HepG2 (cell line): ENCODE data around the gene SHLD1. TPM values are rescaled to one million over a fixed set of nuclear protein-coding genes. Genes with fewer than 3 reads are reported as not detected.

Experiments
- ATAC-seq: fragments of 200-7000 bp; cut with Tn5 transposase; 3 replicates; pipeline ENCODE4 v1.9.1; 2020; ENCODE audit warnings: mild to moderate bottlenecking, moderate library complexity
- BruUV-seq: library from RNA; stranded (reverse); fragments of 400-500 nt; replicated peaks from 2 replicates; lab custom pipeline; 2021; lab: Mats Ljungman, UMichigan
- CTCF ChIA-PET: fragments of 300-600 bp; formaldehyde crosslinking; extraction: SDS; loops from one replicate; lab custom pipeline; 2021; ENCODE audit warnings: low total read pairs, inconsistent platforms, low intra/inter-chr PET ratio; lab: Yijun Ruan, JAX
- POLR2A ChIA-PET: fragments of 350-600 bp; sonication (Branson Sonifier 250); formaldehyde crosslinking; loops from one replicate; lab custom pipeline; 2020; ENCODE audit warnings: antibody characterized with exemption, inconsistent platforms; lab: Yijun Ruan, JAX
- DNase-seq: peaks from one replicate; pipeline ENCODE4 v3.0.0-alpha.2; 2015; ENCODE audit warnings: low spot score
- FAIRE-seq: peaks from 3 replicates; lab custom pipeline; 2011; peaks lifted over from hg19 to GRCh38; lab: Jason Lieb, UNC
- H2AFZ ChIP-seq: one replicate; pipeline ENCODE4 v1.6.1; 2011; ENCODE audit warnings: low read length, inconsistent platforms
- H3K27ac ChIP-seq: fragments of 300-600 bp; 3 replicates; pipeline ENCODE4 v1.8.0; 2011; ENCODE audit warnings: mixed run types, mild to moderate bottlenecking, mixed read lengths, low read length, inconsistent platforms; ENCODE audit not compliant: insufficient read depth; ENCODE audit errors: extremely low read length
- H3K27me3 ChIP-seq, 2 experiments: fragments of 200-600 bp in 1 of 2; 2 replicates in 1 of 2; 3 replicates in 1 of 2; pipeline versions ENCODE4 v1.6.0 to v1.8.0; 2011; ENCODE audit warnings: low read length in 2 of 2, mild to moderate bottlenecking in 2 of 2, moderate library complexity in 2 of 2, inconsistent platforms in 1 of 2; ENCODE audit not compliant: insufficient read depth in 2 of 2, control insufficient read depth in 1 of 2
- H3K36me3 ChIP-seq, 2 experiments: fragments of 200-600 bp in 1 of 2; replicated peaks in 1 of 2; 2 replicates in 1 of 2; 3 replicates in 1 of 2; pipeline versions ENCODE4 v1.5.1 to v1.8.0; 2011; ENCODE audit warnings: low read length in 2 of 2, inconsistent platforms in 1 of 2; ENCODE audit not compliant: insufficient read depth in 2 of 2, control insufficient read depth in 1 of 2
- H3K4me1 ChIP-seq: 2 replicates; pipeline ENCODE4 v1.5.1; 2012; ENCODE audit warnings: low read length, inconsistent platforms; ENCODE audit not compliant: insufficient read depth
- H3K4me2 ChIP-seq: 2 replicates; pipeline ENCODE4 v1.6.0; 2011; ENCODE audit warnings: low read depth, low read length, inconsistent platforms
- H3K4me3 ChIP-seq, 3 experiments: fragments of 200-600 bp in 1 of 3; sonication (generic), shearing (Covaris generic) in 1 of 3; replicated peaks in 1 of 3; 2 replicates each; pipeline ENCODE4 v1.5.1; 2011 to 2016; ENCODE audit warnings: low read length in 3 of 3, inconsistent platforms in 2 of 3, low read depth in 2 of 3, mild to moderate bottlenecking in 2 of 3, control low read depth in 1 of 3, mixed read lengths in 1 of 3; ENCODE audit not compliant: insufficient read depth in 1 of 3
- H3K79me2 ChIP-seq: one replicate; pipeline ENCODE4 v1.6.1; 2011; ENCODE audit warnings: low read length, inconsistent platforms; ENCODE audit not compliant: insufficient read depth
- H3K9ac ChIP-seq: 2 replicates; pipeline ENCODE4 v1.6.0; 2011; ENCODE audit warnings: mild to moderate bottlenecking, low read depth, low read length, inconsistent platforms; ENCODE audit not compliant: insufficient read depth
- H3K9me3 ChIP-seq: 2 replicates; pipeline ENCODE4 v1.5.1; 2012; ENCODE audit warnings: mild to moderate bottlenecking, low read length
- H4K20me1 ChIP-seq: 2 replicates; pipeline ENCODE4 v1.6.0; 2011; ENCODE audit warnings: inconsistent platforms, mild to moderate bottlenecking, low read length, moderate library complexity; ENCODE audit not compliant: insufficient read depth
- GABPB1 ChIP-seq: IDR thresholded peaks from 2 replicates; pipeline ENCODE4 v1.6.1; 2016; ENCODE audit warnings: mild to moderate bottlenecking, missing genetic modification reagents, moderate library complexity, missing compliant biosample characterization
- HMG20B ChIP-seq: conservative IDR thresholded peaks from 2 replicates; pipeline ENCODE4 v1.6.1; 2016; ENCODE audit warnings: missing genetic modification reagents, missing compliant biosample characterization
- IRX3 ChIP-seq: sonication (generic); formaldehyde crosslinking; IDR thresholded peaks from 2 replicates; pipeline ENCODE4 v1.8.1; 2023; ENCODE audit warnings: mild to moderate bottlenecking, low read depth, missing genetic modification reagents, borderline replicate concordance
- JDP2 ChIP-seq: sonication (generic); formaldehyde crosslinking; IDR thresholded peaks from 2 replicates; pipeline ENCODE4 v1.8.1; 2022; ENCODE audit warnings: missing genetic modification reagents, borderline replicate concordance
- KLF11 ChIP-seq: IDR thresholded peaks from 2 replicates; pipeline ENCODE4 v1.6.1; 2016; ENCODE audit warnings: missing compliant biosample characterization
- MYPOP ChIP-seq: sonication (generic); formaldehyde crosslinking; IDR thresholded peaks from 2 replicates; pipeline ENCODE4 v1.8.1; 2023; ENCODE audit warnings: mild to moderate bottlenecking, moderate library complexity, missing genetic modification reagents
- NCOA1 ChIP-seq: sonication (generic); formaldehyde crosslinking; IDR thresholded peaks from 2 replicates; pipeline ENCODE4 v1.9.0; 2021; ENCODE audit warnings: missing genetic modification reagents
- NFYC ChIP-seq: IDR thresholded peaks from 2 replicates; pipeline ENCODE4 v1.6.1; 2016; ENCODE audit warnings: missing genetic modification reagents, missing compliant biosample characterization
- NR0B2 ChIP-seq: sonication (generic); formaldehyde crosslinking; IDR thresholded peaks from 2 replicates; pipeline ENCODE4 v1.4.0; 2020; ENCODE audit warnings: mild to moderate bottlenecking, missing genetic modification reagents
- STAG1 ChIP-seq: sonication (generic); formaldehyde crosslinking; IDR thresholded peaks from 2 replicates; pipeline ENCODE4 v1.4.0; 2020; ENCODE audit warnings: missing genetic modification reagents
- ZNF382 ChIP-seq: sonication (generic); formaldehyde crosslinking; IDR thresholded peaks from 2 replicates; pipeline ENCODE4 v1.5.0; 2020; ENCODE audit warnings: missing genetic modification reagents, mild to moderate bottlenecking, borderline replicate concordance
- ZNF644 ChIP-seq: IDR thresholded peaks from 2 replicates; pipeline ENCODE4 v1.6.1; 2016; ENCODE audit warnings: low read depth
- WGBS: methylation state at CpG from one replicate; pipeline ENCODE4 v1.1.6; 2017; ENCODE audit warnings: low lambda C conversion rate; 5-methylcytosine and 5-hydroxymethylcytosine counted together
- in situ Hi-C: cut with HindIII; loops from 2 replicates; pipeline ENCODE4 v1.10.0; 2017; ENCODE audit warnings: low pct_unique_long_range_greater_than_20kb; ENCODE audit not compliant: extremely low pct_ligation_motif_present
- intact Hi-C: fragments of 100-400 bp; cut with micrococcal nuclease; formaldehyde crosslinking; loops from one replicate; pipeline ENCODE4 v1.10.0; 2022; ENCODE audit not compliant: unreplicated experiment
- polyA plus RNA-seq, 8 experiments: library from polyadenylated mRNA; depleted of rRNA in 3 of 8; stranded (reverse) in 7 of 8; unstranded in 1 of 8; fragments of >200 nt; fragmentation: Illumina TruSeq in 4 of 8; extraction: Trizol in 4 of 8; gene quantifications; 2 replicates each; pipeline versions ENCODE4 v1.2.1 to v1.2.3, GENCODE V29; 2011 to 2016; ENCODE audit warnings: low read depth in 4 of 8, missing spikeins in 1 of 8, mixed read lengths in 1 of 8; ENCODE audit not compliant: insufficient read depth in 1 of 8
- total RNA-seq, 5 experiments: library from RNA; depleted of rRNA; stranded (reverse); fragments of >200 nt; fragmentation: Illumina TruSeq; extraction: Trizol; gene quantifications; 2 replicates each; pipeline ENCODE4 v1.2.3, GENCODE V29; 2016; ENCODE audit warnings: low read depth in 1 of 5

The SHLD1 gene
- total and polyA plus RNA-seq, 2 of the 13 experiments (the other 11 are each of a cell fraction or from before 2014, with no cell fraction given): 8.9 to 10.0 TPM

- no peak for TF ChIP-seq NR0B2
- TF ChIP-seq HMG20B (CRISPR knock-in tag): no peak
These were observed 1.7 kb downstream of the SHLD1 start (continued) for GRCh38 chr20:5751856-5752255.

GRCh38 chr20:5753814-5754213, 3.6 kb downstream of the SHLD1 start:
- TF ChIP-seq NFYC (CRISPR knock-in tag): no peak
- TF ChIP-seq ZNF644 (CRISPR knock-in tag): no peak
- TF ChIP-seq NCOA1 (CRISPR knock-in tag): no peak
- TF ChIP-seq JDP2 (CRISPR knock-in tag): no peak
- no peak for TF ChIP-seq GABPB1
- no peak for TF ChIP-seq MYPOP (CRISPR knock-in tag)
- TF ChIP-seq KLF11 (CRISPR knock-in tag): no peak
- no peak for TF ChIP-seq IRX3 (CRISPR knock-in tag)
- no peak for TF ChIP-seq ZNF382 (CRISPR knock-in tag)
- no peak for TF ChIP-seq STAG1
- TF ChIP-seq, all 625 proteins: peak for 0
- Histone ChIP-seq H3K27ac (no peak overlapping the region), H3K79me2 (peaks cover 2% of the 10 kb centered on the region), H2AFZ (no peak overlapping the region), H3K9me3 (no peaks in the 10 kb centered on the region), H3K27me3 (no peaks in the 10 kb centered on the region), H3K4me2 (no peak overlapping the region), H4K20me1 (no peaks in the 10 kb centered on the region), H3K4me3 (no peak overlapping the region), H3K4me1 (peaks cover 23% of the 10 kb centered on the region), H3K36me3 (no peaks in the 10 kb centered on the region), H3K9ac (no peak overlapping the region)
- FAIRE-seq (no peak), ATAC-seq (no peak), DNase-seq (no peak)
- CTCF ChIA-PET: no interaction called here
- in situ Hi-C loops: no loop called here
- intact Hi-C loops: loop anchor here (5.0 kb wide), 1 partner anchor 33 kb away; no protein-coding TSS in a partner anchor
- BruUV-seq: no TSS peak
- POLR2A ChIA-PET: no interaction called here
- 94% methylated on average over 7 of the region's 7 CpGs for whole genome bisulfite sequencing
